ENCODE data around the gene NR1I3. TPM values are rescaled to one million over a fixed set of nuclear protein-coding genes. Genes with fewer than 3 reads are reported as not detected.

Gene NR1I3
- total RNA-seq, 1 donor from 2014 or later = not detected

DNA sequence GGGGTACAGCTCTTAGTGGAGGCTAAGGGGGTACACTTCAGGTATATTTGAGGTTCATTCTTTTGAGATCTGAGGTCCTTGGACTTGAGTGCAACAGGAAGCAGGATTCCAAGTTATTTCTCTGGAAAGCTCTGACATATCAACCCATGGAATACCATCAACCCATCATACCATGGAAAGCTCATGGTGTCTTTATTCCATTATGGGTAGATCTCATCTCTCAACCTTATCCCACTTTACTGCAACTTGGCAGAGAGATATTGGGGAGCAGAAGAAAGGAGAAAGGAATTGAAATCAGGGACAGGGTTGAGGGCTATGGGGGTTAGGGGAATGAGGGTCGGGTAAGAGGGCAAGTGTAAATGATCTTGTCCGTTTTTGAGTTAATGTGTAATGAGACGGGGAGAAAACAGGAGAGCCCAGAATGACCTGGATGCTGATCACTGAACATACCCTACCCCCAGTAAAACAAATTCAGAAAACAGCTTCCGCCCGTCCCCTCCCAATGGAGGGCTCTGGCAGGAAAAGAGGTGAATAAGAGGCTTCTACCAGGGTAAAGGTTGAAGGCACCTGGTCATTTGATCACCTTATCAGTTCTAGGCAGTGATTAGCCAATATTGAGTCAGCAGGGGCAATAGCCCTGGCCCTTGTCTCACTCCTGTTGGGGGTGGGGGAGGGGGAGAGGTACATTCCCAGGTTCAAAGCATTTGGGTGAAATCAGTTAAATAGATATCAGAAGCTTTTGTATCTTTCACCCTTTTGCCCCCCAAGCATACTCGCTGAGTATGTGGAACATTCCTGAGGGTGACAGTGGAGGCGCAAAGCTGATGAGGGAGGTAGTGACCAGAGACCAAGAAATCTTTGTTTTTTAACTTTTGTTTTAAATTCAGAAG lies 14.0 kb downstream of the NR1I3 start:
- Mint-ChIP-seq H3K27me3 (ENCODE audit: low read depth, unreplicated experiment) (peaks cover 11% of the 10 kb centered on the region), H3K27ac (ENCODE audit: unreplicated experiment) (no peak overlapping the region), H3K4me1 (ENCODE audit: low read depth, unreplicated experiment) (peaks cover 15% of the 10 kb centered on the region), H3K36me3 (ENCODE audit: low read depth, unreplicated experiment) (peaks cover 8% of the 10 kb centered on the region), H3K9me3 (ENCODE audit: unreplicated experiment) (no peaks in the 10 kb centered on the region), H3K4me3 (ENCODE audit: unreplicated experiment) (no peak overlapping the region)
- H3K9ac ChIP-seq (ENCODE audit: low read length) = no peak overlapping the region
- no peak overlapping the region for H3K4me2 ChIP-seq (ENCODE audit: low read length)
- H3K27ac ChIP-seq (ENCODE audit: low read depth, low read length) = no peak overlapping the region
- no peak overlapping the region for H3K4me3 ChIP-seq (ENCODE audit: insufficient read depth, low read depth, low read length)
- no peaks in the 10 kb centered on the region for H3K9me3 ChIP-seq (ENCODE audit: insufficient read depth, low read depth, low read length)
- DNase-seq (ENCODE audit: low read depth) (no peak), FAIRE-seq (no peak)
- H3K27me3 ChIP-seq (ENCODE audit: insufficient read depth, low read length) = no peaks in the 10 kb centered on the region
- peaks cover 8% of the 10 kb centered on the region for H3K36me3 ChIP-seq (ENCODE audit: insufficient read depth, low read length)
- H3K4me1 ChIP-seq (ENCODE audit: insufficient read depth, low read length) = peaks cover 11% of the 10 kb centered on the region
- TF ChIP-seq, protein P1, sequence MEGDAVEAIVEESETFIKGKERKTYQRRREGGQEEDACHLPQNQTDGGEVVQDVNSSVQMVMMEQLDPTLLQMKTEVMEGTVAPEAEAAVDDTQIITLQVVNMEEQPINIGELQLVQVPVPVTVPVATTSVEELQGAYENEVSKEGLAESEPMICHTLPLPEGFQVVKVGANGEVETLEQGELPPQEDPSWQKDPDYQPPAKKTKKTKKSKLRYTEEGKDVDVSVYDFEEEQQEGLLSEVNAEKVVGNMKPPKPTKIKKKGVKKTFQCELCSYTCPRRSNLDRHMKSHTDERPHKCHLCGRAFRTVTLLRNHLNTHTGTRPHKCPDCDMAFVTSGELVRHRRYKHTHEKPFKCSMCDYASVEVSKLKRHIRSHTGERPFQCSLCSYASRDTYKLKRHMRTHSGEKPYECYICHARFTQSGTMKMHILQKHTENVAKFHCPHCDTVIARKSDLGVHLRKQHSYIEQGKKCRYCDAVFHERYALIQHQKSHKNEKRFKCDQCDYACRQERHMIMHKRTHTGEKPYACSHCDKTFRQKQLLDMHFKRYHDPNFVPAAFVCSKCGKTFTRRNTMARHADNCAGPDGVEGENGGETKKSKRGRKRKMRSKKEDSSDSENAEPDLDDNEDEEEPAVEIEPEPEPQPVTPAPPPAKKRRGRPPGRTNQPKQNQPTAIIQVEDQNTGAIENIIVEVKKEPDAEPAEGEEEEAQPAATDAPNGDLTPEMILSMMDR (IDR thresholded peaks at IDR 0.05; ENCODE audit: insufficient read depth, low read depth, low read length) = no peak
- no peak for TF ChIP-seq EZH2 (IDR thresholded peaks at IDR 0.05; ENCODE audit: insufficient read depth, low read length)
- peaks cover 8% of the 10 kb centered on the region for H3K79me2 ChIP-seq (ENCODE audit: insufficient read depth, low read length)
- H2AFZ ChIP-seq (ENCODE audit: low read depth, low read length) = no peak overlapping the region
- no peaks in the 10 kb centered on the region for H4K20me1 ChIP-seq (ENCODE audit: insufficient read depth, low read length)

DNA sequence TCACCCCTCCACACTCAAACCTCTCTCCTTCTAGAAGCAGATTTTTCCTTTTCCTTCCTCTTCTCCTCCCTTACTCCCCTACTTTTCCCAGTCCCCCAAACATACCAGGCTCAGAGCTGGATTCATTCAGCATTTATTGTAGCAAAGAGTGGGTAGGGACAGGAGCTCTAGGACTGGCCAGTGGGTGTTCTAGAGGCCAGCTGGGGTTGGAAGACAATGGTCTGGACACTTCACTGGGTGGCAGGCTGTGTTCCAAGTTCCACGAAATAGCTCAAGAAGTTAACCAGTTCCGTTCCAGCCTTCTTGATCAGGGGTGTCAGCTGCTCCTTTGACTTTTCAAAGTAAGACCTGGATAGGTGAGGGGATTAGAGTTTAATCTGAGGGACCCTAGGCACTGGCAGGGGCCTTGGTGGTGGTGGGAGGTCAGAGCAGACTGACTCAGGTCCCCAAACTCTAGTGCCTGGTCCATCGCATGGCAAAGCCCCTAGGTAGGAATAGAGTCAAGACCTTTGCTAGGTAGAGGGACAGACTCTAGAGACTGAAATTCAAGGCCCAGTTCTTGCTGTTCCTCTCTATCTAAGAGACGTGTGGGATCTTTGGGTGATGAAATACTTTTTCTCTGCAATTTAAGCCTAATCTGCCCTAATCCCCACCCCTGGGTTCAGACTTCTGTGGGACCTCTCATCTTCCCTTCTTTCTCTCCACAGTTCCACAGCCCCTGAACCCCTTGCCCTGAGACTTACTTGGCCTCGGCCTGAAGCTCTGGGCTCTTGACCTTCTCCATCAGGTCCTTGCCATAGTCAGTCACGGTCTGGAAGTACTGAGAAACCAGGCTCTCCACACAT lies 15.6 kb downstream of the NR1I3 start:
- Histone ChIP-seq H3K9me3 (ENCODE audit: insufficient read depth, low read depth, low read length) (no peaks in the 10 kb centered on the region), H3K4me1 (ENCODE audit: insufficient read depth, low read length) (peaks cover 17% of the 10 kb centered on the region), H3K9ac (ENCODE audit: low read length) (no peak overlapping the region), H3K27ac (ENCODE audit: low read depth, low read length) (no peak overlapping the region), H3K79me2 (ENCODE audit: insufficient read depth, low read length) (peaks cover 8% of the 10 kb centered on the region), H4K20me1 (ENCODE audit: insufficient read depth, low read length) (no peaks in the 10 kb centered on the region), H3K4me2 (ENCODE audit: low read length) (no peak overlapping the region), H3K36me3 (ENCODE audit: insufficient read depth, low read length) (no peaks in the 10 kb centered on the region), H3K27me3 (ENCODE audit: insufficient read depth, low read length) (no peaks in the 10 kb centered on the region), H2AFZ (ENCODE audit: low read depth, low read length) (no peak overlapping the region), H3K4me3 (ENCODE audit: insufficient read depth, low read depth, low read length) (no peak overlapping the region)
- H3K9me3 Mint-ChIP-seq (ENCODE audit: unreplicated experiment) = no peaks in the 10 kb centered on the region
- H3K4me3 Mint-ChIP-seq (ENCODE audit: unreplicated experiment) = no peak overlapping the region
- TF ChIP-seq, protein P1 (IDR thresholded peaks at IDR 0.05; ENCODE audit: insufficient read depth, low read depth, low read length) = no peak
- no peak for TF ChIP-seq EZH2 (IDR thresholded peaks at IDR 0.05; ENCODE audit: insufficient read depth, low read length)
- no peak for FAIRE-seq
- H3K4me1 Mint-ChIP-seq (ENCODE audit: low read depth, unreplicated experiment) = peaks cover 19% of the 10 kb centered on the region
- no peak for DNase-seq (ENCODE audit: low read depth)
- no peak overlapping the region for H3K27ac Mint-ChIP-seq (ENCODE audit: unreplicated experiment)
- no peaks in the 10 kb centered on the region for H3K36me3 Mint-ChIP-seq (ENCODE audit: low read depth, unreplicated experiment)
- H3K27me3 Mint-ChIP-seq (ENCODE audit: low read depth, unreplicated experiment) = peaks cover 11% of the 10 kb centered on the region
